GM06990 (cell line): ENCODE measurements around the gene GFOD1.
A peak's percentile ranks its signal among the peaks of the same experiment; 100 is the strongest.
"Not testable (repeated sequence)": the region's sequence is repeated elsewhere in the genome, so short reads cannot be mapped to it uniquely, and the experiment has no call there.

Source experiments
- DNase-seq: peaks from one replicate; pipeline ENCODE4 v3.0.0-alpha.2; 2011; ENCODE audit not compliant: insufficient read length; ENCODE audit errors: extremely low read depth
- H3K27me3 ChIP-seq: replicated peaks from 2 replicates; pipeline ENCODE4 v1.6.0; 2011; ENCODE audit warnings: low read length; ENCODE audit not compliant: control insufficient read depth, insufficient read depth
- H3K36me3 ChIP-seq: 2 replicates; pipeline ENCODE4 v1.5.1; 2011; ENCODE audit warnings: low read length; ENCODE audit not compliant: control insufficient read depth, insufficient read depth
- H3K4me3 ChIP-seq: replicated peaks from 2 replicates; pipeline ENCODE4 v1.5.1; 2011; ENCODE audit warnings: low read depth, mild to moderate bottlenecking, control low read depth, low read length
- TF ChIP-seq, protein P1 (sequence below): IDR thresholded peaks from 2 replicates; pipeline ENCODE4 v1.5.1; 2011; ENCODE audit warnings: low read length, control low read depth, mild to moderate bottlenecking, inconsistent platforms; ENCODE audit not compliant: insufficient read depth, poor library complexity, severe bottlenecking

Gene GFOD1

DNA sequence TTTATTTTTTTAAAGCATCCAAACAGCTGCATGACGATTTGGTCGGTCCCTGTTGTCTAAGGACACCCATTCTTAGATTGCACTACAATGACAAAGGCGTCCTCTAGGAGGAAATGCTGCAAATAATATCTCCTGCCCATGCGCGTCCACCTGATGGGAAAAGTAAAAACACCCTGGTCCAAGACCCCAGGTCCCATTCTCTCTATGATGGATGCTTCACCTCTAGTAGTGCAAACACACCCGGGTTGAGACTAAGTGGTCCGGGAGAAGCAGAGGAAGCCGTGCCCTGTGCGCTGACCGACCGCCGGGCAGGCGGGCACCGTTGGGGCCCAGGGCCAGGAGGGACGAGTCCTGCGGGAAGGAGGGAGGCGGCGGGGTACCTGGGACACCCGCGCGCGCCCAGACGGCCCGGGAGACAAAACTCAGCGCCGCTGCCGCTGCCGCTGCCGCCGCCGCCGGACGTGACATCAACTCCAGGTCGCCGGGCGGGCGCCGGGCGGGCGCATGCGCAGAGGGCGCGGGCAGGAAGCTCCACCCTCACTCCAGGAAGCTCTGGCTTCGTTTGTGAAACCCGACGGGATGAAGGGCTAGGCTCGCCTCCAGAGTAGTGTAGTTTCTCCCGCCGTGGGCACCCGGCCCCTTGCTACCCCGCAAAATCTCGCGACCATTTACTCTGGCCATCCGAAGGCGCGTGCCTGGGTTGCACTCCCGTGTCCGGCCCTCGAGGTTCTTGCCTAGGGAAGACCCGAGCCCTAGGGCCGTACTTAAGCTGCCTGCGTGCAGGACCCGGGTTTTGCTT lies 159.1 kb downstream of the GFOD1 start, which contains the start of gene TBC1D7:
Gene TBC1D7 (minus strand): TSS at position 462 of the 799 bp plus-strand sequence. CDS start 1,639 bp downstream, outside the sequence.
- Histone ChIP-seq H3K27me3 (no peaks in the 10 kb centered on the region), H3K4me3 (peak within 1 kb of the TSS; percentile 81), H3K36me3 (no peaks in the 10 kb centered on the region; the same call in none of the 2 replicates)
- TF ChIP-seq, protein P1, sequence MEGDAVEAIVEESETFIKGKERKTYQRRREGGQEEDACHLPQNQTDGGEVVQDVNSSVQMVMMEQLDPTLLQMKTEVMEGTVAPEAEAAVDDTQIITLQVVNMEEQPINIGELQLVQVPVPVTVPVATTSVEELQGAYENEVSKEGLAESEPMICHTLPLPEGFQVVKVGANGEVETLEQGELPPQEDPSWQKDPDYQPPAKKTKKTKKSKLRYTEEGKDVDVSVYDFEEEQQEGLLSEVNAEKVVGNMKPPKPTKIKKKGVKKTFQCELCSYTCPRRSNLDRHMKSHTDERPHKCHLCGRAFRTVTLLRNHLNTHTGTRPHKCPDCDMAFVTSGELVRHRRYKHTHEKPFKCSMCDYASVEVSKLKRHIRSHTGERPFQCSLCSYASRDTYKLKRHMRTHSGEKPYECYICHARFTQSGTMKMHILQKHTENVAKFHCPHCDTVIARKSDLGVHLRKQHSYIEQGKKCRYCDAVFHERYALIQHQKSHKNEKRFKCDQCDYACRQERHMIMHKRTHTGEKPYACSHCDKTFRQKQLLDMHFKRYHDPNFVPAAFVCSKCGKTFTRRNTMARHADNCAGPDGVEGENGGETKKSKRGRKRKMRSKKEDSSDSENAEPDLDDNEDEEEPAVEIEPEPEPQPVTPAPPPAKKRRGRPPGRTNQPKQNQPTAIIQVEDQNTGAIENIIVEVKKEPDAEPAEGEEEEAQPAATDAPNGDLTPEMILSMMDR, result no peak
- peak; percentile 97 for DNase-seq

DNA sequence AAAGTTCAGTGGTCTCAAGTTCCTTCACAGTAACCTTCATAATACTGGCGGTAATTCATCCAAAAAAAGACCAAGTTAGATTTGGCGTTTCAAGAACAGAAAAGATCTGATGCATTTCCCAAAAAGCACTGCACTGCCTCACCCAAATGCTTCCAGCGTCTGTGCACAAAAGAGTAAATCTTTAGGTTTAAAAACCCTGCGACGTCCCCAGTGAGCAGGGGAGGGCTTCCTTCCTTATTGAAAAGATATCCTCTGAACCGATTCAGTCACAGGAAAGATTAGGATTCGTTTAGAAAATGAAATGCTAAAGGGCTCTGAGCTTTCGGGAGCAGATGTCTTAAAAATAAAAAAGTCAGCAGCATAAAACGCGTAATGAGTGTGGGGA lies 159.7 kb downstream of the GFOD1 start:
- Histone ChIP-seq H3K4me3 (peak overlapping the region; percentile 81), H3K36me3 (no peaks in the 10 kb centered on the region; the same call in none of the 2 replicates), H3K27me3 (no peaks in the 10 kb centered on the region)
- DNase-seq, result peak; percentile 32
- TF ChIP-seq, protein P1, result no peak

DNA sequence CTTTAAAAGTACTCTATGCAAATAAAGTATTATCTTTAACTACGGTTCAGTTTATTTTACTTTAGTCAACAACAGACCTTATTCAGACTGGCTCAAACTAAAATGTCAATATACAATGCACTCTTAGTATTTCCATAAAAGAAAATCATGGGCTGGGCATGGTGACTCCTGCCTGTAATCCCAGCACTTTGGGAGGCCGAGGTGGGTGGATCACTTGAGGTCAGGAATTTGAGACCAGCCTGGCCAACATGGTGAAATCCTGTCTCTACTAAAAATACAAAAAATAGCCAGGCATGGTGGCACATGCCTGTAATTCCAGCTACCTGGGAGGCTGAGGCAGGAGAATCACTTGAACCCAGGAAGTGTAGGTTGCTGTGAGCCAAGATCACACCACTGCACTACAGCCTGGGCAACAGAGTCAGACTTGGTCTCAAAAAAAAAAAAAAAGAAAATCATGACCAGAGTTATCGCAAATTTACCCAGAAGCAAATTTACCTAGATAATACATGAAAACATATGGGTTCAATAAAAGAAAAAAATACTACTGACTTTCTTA lies 161.3 kb downstream of the GFOD1 start:
- DNase-seq, H3K4me3 ChIP-seq, H3K27me3 ChIP-seq, H3K36me3 ChIP-seq: not testable (repeated sequence)

DNA sequence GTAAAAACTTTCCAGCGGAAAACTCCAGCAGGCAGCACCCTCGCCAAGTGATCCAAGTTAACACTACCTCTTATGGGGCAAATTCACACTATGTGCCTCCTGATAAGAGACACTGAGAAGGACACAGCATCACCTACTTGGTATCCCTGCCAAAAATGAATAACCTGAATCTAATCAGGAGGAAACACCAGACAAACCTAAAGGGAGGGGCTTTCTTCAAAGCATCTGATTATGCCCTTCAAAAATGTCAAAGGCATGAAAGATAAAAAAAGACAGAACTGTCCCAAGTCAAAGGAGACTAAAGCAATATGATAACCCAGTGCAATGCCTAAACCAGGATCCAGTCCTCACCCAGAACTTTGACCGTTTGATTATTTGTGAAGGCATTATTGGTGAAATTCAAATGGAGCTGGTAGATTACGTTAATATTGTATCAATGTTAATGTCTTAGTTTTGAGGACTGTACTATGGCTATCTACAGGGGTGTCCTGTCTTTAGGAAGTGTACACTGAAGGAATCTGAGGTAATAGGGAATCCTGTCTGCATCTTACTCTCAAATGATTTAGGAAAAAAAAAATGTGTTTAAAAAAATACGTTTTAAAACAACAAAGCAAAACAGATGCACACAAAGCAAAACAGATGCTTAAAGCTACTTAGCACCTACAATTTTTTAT lies 167.4 kb downstream of the GFOD1 start:
- H3K4me3 ChIP-seq, result no peak overlapping the region
- no peaks in the 10 kb centered on the region for H3K27me3 ChIP-seq
- DNase-seq, result no peak
- H3K36me3 ChIP-seq, result peaks cover 18% of the 10 kb centered on the region
- TF ChIP-seq, protein P1, result no peak

DNA sequence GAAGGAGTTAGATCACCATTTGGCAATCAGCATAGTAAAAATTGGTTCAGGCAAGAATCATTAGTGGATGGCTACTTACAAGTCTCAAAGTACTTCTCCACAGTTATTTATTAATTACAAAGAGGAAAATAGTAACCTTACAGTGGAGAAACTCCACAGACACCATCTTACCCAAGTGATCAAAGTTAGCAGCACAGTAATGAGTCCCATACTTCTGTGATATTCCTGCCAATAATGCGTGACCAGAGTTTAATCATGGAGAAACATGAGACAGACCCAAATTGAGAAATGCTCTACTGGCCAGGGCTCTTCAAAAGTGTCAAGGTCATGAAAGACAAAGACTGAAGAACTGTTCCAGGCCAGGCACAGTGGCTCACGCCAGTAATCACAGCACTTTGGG lies 168.6 kb downstream of the GFOD1 start:
- no peaks in the 10 kb centered on the region for H3K27me3 ChIP-seq
- DNase-seq, result no peak
- peaks cover 20% of the 10 kb centered on the region for H3K36me3 ChIP-seq
- TF ChIP-seq, protein P1, result no peak
- H3K4me3 ChIP-seq, result no peak overlapping the region

DNA sequence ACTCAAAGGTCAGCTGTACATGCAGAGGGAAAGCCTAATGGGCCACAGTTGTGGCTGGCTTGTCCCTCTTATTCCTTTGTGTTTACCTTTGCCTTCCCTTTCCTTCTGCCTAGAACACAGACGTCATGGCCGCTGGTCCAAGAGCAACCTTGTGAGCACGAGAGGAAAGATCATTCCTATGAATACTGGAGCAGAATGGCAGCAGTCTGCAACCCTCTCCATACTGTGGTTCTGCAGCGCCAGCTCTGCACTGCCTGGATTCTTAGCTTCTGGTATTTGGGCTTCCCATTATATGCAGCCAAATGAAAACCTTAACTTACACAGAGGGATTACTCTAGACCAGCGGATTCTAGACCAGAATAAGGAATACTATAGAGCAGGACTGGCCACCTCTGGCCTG lies 171.5 kb downstream of the GFOD1 start:
- TF ChIP-seq, protein P1, result no peak
- H3K36me3 ChIP-seq, result peaks cover 21% of the 10 kb centered on the region
- no peaks in the 10 kb centered on the region for H3K27me3 ChIP-seq
- no peak overlapping the region for H3K4me3 ChIP-seq
- no peak for DNase-seq
